GM21737 (cell line): Measurements from ENCODE around the gene SLC37A3.

ENCODE experiments used
- ATAC-seq: cut with Tn5 transposase; IDR thresholded peaks from one replicate; pipeline ENCODE4 v1.9.1; 2021; ENCODE audit warnings: mild to moderate bottlenecking, moderate library complexity; ENCODE audit not compliant: unreplicated experiment

The SLC37A3 gene

GRCh38 chr7:140402178-140402835, 4.0 kb upstream of the SLC37A3 start:
- no peak for ATAC-seq

DNA sequence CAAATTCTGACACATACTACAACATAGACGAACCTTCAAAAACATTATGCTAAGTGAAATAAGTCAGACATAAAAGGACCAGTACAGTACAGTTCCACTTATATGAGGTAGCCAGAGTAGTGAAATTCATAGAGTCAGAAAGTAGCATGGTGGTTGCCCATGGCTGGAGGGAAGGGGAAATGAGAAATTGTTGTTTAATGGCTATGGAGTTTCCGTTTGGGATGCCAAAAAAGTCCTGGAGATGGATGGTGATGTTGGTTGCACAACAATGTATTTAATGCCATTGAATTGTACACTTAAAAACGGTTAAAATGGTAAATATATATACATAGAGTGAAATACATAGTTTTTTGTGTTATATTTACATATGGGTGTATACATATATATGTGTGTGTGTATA, 2.1 kb upstream of the SLC37A3 start:
- ATAC-seq = no peak

DNA sequence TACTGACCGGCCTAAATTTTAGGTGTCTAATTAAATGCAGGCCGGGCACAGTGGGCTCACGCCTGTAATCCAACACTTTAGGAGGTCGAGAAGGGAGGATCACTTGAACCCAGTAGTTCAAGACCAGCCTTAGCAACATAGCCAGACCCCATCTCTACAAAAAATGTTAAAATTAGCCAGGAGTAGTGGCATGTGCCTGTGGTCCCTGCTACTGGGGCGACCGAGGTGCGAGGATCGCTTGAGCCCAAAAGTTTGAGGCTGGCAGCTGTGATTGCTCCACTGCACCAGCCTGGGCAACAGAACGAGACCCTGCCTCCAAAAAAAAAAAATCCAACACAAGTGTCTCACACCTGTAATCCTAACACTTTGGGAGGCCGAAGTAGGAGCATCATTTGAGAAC, 491 bp upstream of the SLC37A3 start:
- no peak for ATAC-seq

GRCh38 chr7:140393756-140394306, 4.5 kb downstream of the SLC37A3 start:
- ATAC-seq = no peak

DNA sequence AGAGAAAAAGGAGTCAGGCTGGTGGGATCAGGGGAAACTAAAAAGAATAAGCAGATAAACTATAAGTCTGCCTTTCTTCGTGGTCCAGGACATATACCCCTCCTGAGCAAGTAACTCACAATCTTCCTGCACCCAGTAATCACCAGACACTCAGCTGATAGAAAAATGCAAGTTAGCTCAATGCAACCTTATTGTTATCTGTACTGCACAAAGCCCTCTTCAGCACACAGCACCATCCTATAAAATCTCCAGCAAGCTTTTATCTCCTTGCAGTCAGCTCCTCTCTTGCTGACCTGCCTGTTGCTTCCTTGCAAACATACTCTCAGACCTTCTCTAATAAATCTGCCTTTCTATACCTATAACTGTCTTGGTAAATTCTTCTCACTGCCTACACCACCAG, 6.7 kb downstream of the SLC37A3 start:
- no peak for ATAC-seq

- ATAC-seq = peak; percentile 73
These were observed 7.7 kb downstream of the SLC37A3 start for GRCh38 chr7:140390466-140391190.

DNA sequence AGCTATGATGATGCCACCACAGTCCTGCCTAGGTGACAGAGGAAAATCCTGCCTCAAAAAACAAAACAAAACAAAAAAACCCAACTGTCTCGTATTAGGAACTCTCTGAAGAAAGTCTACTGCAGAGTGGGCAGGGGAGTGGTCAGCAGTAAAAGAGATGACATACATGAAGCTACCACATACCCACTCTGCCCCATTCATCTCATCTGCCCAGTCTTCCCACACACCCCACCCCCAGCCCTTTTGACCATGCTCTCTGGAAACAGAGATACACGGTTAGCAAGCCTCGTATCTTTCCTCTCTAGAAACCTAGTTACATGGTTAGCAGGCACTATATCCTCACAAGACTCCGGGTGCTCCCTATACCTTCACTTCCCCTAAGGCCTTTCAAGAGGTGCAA, 8.3 kb downstream of the SLC37A3 start:
- peak; percentile 25 for ATAC-seq

- no peak for ATAC-seq
These were observed 8.9 kb downstream of the SLC37A3 start for GRCh38 chr7:140389445-140389844.

DNA sequence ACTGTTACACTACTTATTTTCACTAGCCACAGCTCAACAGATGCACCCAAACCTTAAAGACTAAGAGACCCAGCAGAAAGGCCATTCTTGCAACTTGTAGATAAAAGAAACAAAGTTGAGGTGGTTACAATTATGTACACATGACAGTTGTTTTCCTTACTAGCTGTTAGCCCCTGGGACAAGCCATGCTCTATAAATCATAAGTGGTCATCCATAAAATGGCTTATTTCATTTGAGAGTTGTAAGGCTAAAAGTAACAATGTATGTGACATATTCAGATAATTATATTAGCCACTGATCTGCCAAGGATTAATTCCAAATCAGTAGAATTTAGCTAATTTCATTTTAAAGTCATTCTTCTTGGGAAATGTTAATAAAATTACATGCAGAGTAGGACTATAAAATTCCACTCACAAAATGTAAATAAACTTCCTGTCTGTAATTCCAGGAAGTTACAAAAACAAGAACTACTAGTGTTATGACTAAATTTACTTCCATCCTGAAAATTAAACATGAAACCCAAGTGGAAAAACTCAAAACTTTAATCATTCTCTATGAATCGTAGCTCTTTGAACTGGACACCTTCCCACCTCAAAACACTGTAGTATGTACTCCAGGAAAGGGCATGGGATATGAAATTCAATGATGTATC, 13.3 kb downstream of the SLC37A3 start:
- no peak for ATAC-seq

GRCh38 chr7:140383954-140384713, 14.2 kb downstream of the SLC37A3 start:
- no peak for ATAC-seq

GRCh38 chr7:140375892-140376730, 22.2 kb downstream of the SLC37A3 start:
- ATAC-seq = no peak

- no peak for ATAC-seq
These were observed 23.0 kb downstream of the SLC37A3 start for GRCh38 chr7:140375323-140375722.

- no peak for ATAC-seq
These were observed 29.0 kb downstream of the SLC37A3 start for GRCh38 chr7:140369294-140369693.

GRCh38 chr7:140367528-140367927, 30.8 kb downstream of the SLC37A3 start:
- ATAC-seq = no peak

- no peak for ATAC-seq
These were observed 33.5 kb downstream of the SLC37A3 start for GRCh38 chr7:140364819-140365218.

DNA sequence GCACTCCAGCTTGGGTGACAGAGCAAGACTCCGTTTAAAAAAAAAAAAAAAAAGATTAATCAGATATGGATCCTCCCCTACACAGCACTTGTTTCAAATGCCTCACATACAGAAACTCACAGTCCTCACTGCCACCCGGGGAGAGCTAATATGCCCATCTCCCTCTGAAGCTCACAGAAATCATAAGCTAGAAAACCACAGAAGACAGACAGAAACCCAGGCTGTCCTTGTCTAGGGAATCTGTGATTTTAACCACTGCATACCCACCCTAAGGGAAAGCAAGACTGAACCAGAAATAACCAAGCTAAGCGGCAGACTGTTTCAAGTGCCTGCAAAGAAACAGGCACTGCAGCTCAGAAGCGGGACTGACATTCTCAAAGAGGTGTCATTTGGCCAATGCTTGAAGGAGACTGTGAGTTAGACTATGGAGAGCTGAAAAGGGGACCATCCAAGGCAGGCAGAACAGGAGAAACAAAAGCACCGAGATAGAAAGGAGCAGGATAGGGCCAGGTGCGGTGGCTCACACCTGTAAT, 37.6 kb downstream of the SLC37A3 start:
- no peak for ATAC-seq

GRCh38 chr7:140358412-140359051, 39.8 kb downstream of the SLC37A3 start:
- ATAC-seq = no peak

DNA sequence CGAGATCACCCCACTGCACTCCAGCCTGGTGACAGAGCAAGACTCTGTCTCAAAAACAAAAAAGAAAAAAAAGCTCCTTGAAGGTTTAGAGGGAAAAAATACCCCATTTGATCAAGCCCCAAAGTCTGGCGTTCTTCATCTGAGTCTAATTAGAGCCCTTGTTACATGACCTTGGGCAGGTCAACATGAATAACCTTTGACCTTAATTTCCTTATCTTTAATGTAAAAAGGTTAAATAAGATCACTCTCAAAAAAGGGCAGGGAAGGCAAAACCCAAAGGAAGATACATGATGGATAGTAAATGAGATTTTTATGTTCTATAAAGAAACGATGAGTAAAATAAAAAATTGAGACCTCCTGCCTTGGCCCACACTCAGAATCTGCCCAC, 40.3 kb downstream of the SLC37A3 start:
- ATAC-seq = no peak

GRCh38 chr7:140350056-140350455, 48.3 kb downstream of the SLC37A3 start:
- no peak for ATAC-seq
